ENCODE data around the gene UCHL3. TPM values are rescaled to one million over a fixed set of nuclear protein-coding genes. Genes with fewer than 3 reads are reported as not detected.

Gene UCHL3
- total and polyA plus RNA-seq, 9 of the 15 experiments (the other 6 are each of a cell fraction or from before 2014, with no cell fraction given), result 42.2 to 112 (median 85.4) TPM

DNA sequence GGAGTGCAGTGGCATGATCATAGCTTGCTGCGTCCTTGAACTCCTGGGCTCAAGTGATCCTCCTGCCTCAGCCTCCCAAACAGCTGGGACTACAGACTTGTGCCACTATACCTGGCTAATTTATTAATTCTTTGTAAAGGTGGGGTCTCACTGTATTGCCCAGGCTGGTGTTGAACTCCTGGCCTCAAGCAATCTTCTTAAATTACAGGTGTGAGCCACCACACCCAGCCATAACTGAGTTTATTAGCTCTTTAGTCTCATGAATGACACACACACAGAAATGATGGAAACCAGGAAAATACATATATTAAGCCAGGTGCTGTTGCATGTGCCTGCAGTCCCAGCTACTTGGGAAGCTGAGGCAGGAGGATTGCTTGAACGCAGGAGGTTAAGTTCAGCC lies 53.4 kb downstream of the UCHL3 start:
- H3K9me1 ChIP-seq (ENCODE audit: control insufficient read depth, insufficient read depth, low read length), result no peaks in the 10 kb centered on the region
- no peak for ATAC-seq
- WGBS (ENCODE audit: insufficient coverage, low coverage, missing lambda C conversion rate), result 95% methylated on average over 2 of the region's 2 CpGs
- TF ChIP-seq, protein P1, sequence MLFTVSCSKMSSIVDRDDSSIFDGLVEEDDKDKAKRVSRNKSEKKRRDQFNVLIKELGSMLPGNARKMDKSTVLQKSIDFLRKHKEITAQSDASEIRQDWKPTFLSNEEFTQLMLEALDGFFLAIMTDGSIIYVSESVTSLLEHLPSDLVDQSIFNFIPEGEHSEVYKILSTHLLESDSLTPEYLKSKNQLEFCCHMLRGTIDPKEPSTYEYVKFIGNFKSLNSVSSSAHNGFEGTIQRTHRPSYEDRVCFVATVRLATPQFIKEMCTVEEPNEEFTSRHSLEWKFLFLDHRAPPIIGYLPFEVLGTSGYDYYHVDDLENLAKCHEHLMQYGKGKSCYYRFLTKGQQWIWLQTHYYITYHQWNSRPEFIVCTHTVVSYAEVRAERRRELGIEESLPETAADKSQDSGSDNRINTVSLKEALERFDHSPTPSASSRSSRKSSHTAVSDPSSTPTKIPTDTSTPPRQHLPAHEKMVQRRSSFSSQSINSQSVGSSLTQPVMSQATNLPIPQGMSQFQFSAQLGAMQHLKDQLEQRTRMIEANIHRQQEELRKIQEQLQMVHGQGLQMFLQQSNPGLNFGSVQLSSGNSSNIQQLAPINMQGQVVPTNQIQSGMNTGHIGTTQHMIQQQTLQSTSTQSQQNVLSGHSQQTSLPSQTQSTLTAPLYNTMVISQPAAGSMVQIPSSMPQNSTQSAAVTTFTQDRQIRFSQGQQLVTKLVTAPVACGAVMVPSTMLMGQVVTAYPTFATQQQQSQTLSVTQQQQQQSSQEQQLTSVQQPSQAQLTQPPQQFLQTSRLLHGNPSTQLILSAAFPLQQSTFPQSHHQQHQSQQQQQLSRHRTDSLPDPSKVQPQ (CRISPR knock-in tag; IDR thresholded peaks at IDR 0.05; ENCODE audit: borderline replicate concordance), result no peak
- TF ChIP-seq GABPA (tag; conservative IDR thresholded peaks at IDR 0.05; ENCODE audit: low read depth) (no peak), ZNF263 (CRISPR knock-in tag; IDR thresholded peaks at IDR 0.05; ENCODE audit: borderline replicate concordance) (no peak), BRF1 (IDR thresholded peaks at IDR 0.05; ENCODE audit: borderline replicate concordance, extremely low read depth, insufficient read length) (no peak), CBFA2T3 (IDR thresholded peaks at IDR 0.05) (no peak), ZNF785 (CRISPR knock-in tag; IDR thresholded peaks at IDR 0.05) (no peak), CHD1 (IDR thresholded peaks at IDR 0.05; ENCODE audit: low read length) (no peak), SIRT6 (IDR thresholded peaks at IDR 0.05; ENCODE audit: low read depth, low read length) (no peak), TGIF2 (CRISPR knock-in tag; IDR thresholded peaks at IDR 0.05) (no peak)
- TF ChIP-seq, protein P2, sequence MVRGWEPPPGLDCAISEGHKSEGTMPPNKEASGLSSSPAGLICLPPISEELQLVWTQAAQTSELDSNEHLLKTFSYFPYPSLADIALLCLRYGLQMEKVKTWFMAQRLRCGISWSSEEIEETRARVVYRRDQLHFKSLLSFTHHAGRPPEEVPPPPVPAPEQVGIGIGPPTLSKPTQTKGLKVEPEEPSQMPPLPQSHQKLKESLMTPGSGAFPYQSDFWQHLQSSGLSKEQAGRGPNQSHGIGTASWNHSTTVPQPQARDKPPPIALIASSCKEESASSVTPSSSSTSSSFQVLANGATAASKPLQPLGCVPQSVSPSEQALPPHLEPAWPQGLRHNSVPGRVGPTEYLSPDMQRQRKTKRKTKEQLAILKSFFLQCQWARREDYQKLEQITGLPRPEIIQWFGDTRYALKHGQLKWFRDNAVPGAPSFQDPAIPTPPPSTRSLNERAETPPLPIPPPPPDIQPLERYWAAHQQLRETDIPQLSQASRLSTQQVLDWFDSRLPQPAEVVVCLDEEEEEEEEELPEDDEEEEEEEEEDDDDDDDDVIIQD (CRISPR knock-in tag; IDR thresholded peaks at IDR 0.05), result no peak
- TF ChIP-seq, protein P3, sequence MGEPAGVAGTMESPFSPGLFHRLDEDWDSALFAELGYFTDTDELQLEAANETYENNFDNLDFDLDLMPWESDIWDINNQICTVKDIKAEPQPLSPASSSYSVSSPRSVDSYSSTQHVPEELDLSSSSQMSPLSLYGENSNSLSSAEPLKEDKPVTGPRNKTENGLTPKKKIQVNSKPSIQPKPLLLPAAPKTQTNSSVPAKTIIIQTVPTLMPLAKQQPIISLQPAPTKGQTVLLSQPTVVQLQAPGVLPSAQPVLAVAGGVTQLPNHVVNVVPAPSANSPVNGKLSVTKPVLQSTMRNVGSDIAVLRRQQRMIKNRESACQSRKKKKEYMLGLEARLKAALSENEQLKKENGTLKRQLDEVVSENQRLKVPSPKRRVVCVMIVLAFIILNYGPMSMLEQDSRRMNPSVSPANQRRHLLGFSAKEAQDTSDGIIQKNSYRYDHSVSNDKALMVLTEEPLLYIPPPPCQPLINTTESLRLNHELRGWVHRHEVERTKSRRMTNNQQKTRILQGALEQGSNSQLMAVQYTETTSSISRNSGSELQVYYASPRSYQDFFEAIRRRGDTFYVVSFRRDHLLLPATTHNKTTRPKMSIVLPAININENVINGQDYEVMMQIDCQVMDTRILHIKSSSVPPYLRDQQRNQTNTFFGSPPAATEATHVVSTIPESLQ (CRISPR knock-in tag; IDR thresholded peaks at IDR 0.05), result no peak
- TF ChIP-seq, protein P4, sequence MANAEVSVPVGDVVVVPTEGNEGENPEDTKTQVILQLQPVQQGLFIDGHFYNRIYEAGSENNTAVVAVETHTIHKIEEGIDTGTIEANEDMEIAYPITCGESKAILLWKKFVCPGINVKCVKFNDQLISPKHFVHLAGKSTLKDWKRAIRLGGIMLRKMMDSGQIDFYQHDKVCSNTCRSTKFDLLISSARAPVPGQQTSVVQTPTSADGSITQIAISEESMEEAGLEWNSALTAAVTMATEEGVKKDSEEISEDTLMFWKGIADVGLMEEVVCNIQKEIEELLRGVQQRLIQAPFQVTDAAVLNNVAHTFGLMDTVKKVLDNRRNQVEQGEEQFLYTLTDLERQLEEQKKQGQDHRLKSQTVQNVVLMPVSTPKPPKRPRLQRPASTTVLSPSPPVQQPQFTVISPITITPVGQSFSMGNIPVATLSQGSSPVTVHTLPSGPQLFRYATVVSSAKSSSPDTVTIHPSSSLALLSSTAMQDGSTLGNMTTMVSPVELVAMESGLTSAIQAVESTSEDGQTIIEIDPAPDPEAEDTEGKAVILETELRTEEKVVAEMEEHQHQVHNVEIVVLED (CRISPR knock-in tag; IDR thresholded peaks at IDR 0.05), result no peak
- TF ChIP-seq, protein P5, sequence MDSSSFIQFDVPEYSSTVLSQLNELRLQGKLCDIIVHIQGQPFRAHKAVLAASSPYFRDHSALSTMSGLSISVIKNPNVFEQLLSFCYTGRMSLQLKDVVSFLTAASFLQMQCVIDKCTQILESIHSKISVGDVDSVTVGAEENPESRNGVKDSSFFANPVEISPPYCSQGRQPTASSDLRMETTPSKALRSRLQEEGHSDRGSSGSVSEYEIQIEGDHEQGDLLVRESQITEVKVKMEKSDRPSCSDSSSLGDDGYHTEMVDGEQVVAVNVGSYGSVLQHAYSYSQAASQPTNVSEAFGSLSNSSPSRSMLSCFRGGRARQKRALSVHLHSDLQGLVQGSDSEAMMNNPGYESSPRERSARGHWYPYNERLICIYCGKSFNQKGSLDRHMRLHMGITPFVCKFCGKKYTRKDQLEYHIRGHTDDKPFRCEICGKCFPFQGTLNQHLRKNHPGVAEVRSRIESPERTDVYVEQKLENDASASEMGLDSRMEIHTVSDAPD (CRISPR knock-in tag; IDR thresholded peaks at IDR 0.05), result no peak

More for the DNA sequence above, 53.4 kb downstream of the UCHL3 start:
- ChIA-PET POLR2A (no interaction called here), CTCF (ENCODE audit: low intra/inter-chr PET ratio) (no interaction called here)
- Histone ChIP-seq H3K4me3 (no peak overlapping the region), H4K20me1 (replicated peaks; ENCODE audit: control insufficient read depth, insufficient read depth, low read length) (no peaks in the 10 kb centered on the region), H3K79me2 (ENCODE audit: control insufficient read depth, insufficient read depth, low read length) (no peaks in the 10 kb centered on the region), H3K4me1 (replicated peaks in 1 of 2; ENCODE audit: control insufficient read depth in 2 of 2, insufficient read depth in 2 of 2, low read length in 2 of 2) (no peaks in the 10 kb centered on the region), H3K27ac (ENCODE audit: extremely low read depth, low read depth, low read length) (no peak overlapping the region), H3K4me2 (ENCODE audit: insufficient read depth, low read length) (no peak overlapping the region), H3K27me3 (ENCODE audit: control insufficient read depth in 2 of 2, insufficient read depth in 2 of 2, low read length in 2 of 2) (no peaks in the 10 kb centered on the region), H3K36me3 (ENCODE audit: control insufficient read depth, insufficient read depth, low read length) (peaks cover 3% of the 10 kb centered on the region; the same call in 1 of the 3 replicates), H3K9ac (ENCODE audit: insufficient read depth in 1 of 2, low read depth in 2 of 2, low read length in 2 of 2) (no peak overlapping the region), H3K9me3 (replicated peaks; ENCODE audit: control insufficient read depth, insufficient read depth, low read depth, low read length) (no peaks in the 10 kb centered on the region), H2AFZ (ENCODE audit: low read depth, low read length) (no peak overlapping the region)
- intact Hi-C loops (cut with micrococcal nuclease), result no loop called here
- FAIRE-seq (no peak), DNase-seq (ENCODE audit: extremely low read depth in 1 of 4, low spot score in 3 of 4) (no peak)
- in situ Hi-C loops (cut with MboI), result no loop called here
- no TSS peak for BruUV-seq (replicated peaks)

Measured in K562 (cell line).